ENCODE data around the gene ITPR1.

The ITPR1 gene

GRCh38 chr3:4600493-4600892 is 107.3 kb downstream of the ITPR1 start:
- Histone ChIP-seq H3K9ac (ENCODE audit: low read length) (no peak overlapping the region), H3K4me1 (ENCODE audit: insufficient read depth, low read length, severe bottlenecking) (no peaks in the 10 kb centered on the region), H3K9me3 (ENCODE audit: low read length) (no peaks in the 10 kb centered on the region; the same call in 1 of the 2 replicates), H3K4me2 (ENCODE audit: low read length) (no peak overlapping the region), H3K4me3 (ENCODE audit: low read depth, low read length, poor library complexity, severe bottlenecking) (no peak overlapping the region), H3F3A (ENCODE audit: insufficient read depth, low read length) (no peaks in the 10 kb centered on the region), H3K9me2 (ENCODE audit: low read depth, low read length) (no peaks in the 10 kb centered on the region), H3K27me3 (ENCODE audit: insufficient read depth, low read length) (no peaks in the 10 kb centered on the region), H3K27ac (ENCODE audit: low read depth, low read length, poor library complexity, severe bottlenecking) (no peak overlapping the region), H3K36me3 (ENCODE audit: insufficient read depth, low read length) (no peaks in the 10 kb centered on the region), H4K20me1 (ENCODE audit: insufficient read depth, low read length) (no peaks in the 10 kb centered on the region), H3K79me2 (ENCODE audit: insufficient read depth, low read length) (no peaks in the 10 kb centered on the region), H2AFZ (ENCODE audit: low read length) (no peak overlapping the region)
- TF ChIP-seq CTCF (IDR thresholded peaks at IDR 0.05; ENCODE audit: low read length) (no peak), EZH2 (IDR thresholded peaks at IDR 0.05; ENCODE audit: borderline replicate concordance, low read length) (no peak)

- TF ChIP-seq CTCF (IDR thresholded peaks at IDR 0.05; ENCODE audit: low read length) (no peak), EZH2 (IDR thresholded peaks at IDR 0.05; ENCODE audit: borderline replicate concordance, low read length) (no peak)
- Histone ChIP-seq H3K4me1 (ENCODE audit: insufficient read depth, low read length, severe bottlenecking) (no peaks in the 10 kb centered on the region), H3K79me2 (ENCODE audit: insufficient read depth, low read length) (no peaks in the 10 kb centered on the region)
Measured at GRCh38 chr3:4601892-4602291, 108.7 kb downstream of the ITPR1 start.

GRCh38 chr3:4604693-4605092 is 111.5 kb downstream of the ITPR1 start:
- Histone ChIP-seq H3K9me2 (ENCODE audit: low read depth, low read length) (no peaks in the 10 kb centered on the region), H3K27ac (ENCODE audit: low read depth, low read length, poor library complexity, severe bottlenecking) (no peak overlapping the region), H3K27me3 (ENCODE audit: insufficient read depth, low read length) (no peaks in the 10 kb centered on the region), H3K4me2 (ENCODE audit: low read length) (no peak overlapping the region), H3K79me2 (ENCODE audit: insufficient read depth, low read length) (no peaks in the 10 kb centered on the region), H3F3A (ENCODE audit: insufficient read depth, low read length) (no peaks in the 10 kb centered on the region), H3K4me1 (ENCODE audit: insufficient read depth, low read length, severe bottlenecking) (no peaks in the 10 kb centered on the region), H3K36me3 (ENCODE audit: insufficient read depth, low read length) (no peaks in the 10 kb centered on the region), H2AFZ (ENCODE audit: low read length) (no peak overlapping the region), H4K20me1 (ENCODE audit: insufficient read depth, low read length) (no peaks in the 10 kb centered on the region), H3K9me3 (ENCODE audit: low read length) (no peaks in the 10 kb centered on the region; the same call in 1 of the 2 replicates), H3K9ac (ENCODE audit: low read length) (no peak overlapping the region), H3K4me3 (ENCODE audit: low read depth, low read length, poor library complexity, severe bottlenecking) (no peak overlapping the region)
- no peak for TF ChIP-seq EZH2 (IDR thresholded peaks at IDR 0.05; ENCODE audit: borderline replicate concordance, low read length)
- TF ChIP-seq CTCF (IDR thresholded peaks at IDR 0.05; ENCODE audit: low read length), result no peak

More at GRCh38 chr3:4601892-4602291, 108.7 kb downstream of the ITPR1 start:
- Histone ChIP-seq H3K36me3 (ENCODE audit: insufficient read depth, low read length) (no peaks in the 10 kb centered on the region), H3K9ac (ENCODE audit: low read length) (no peak overlapping the region), H3F3A (ENCODE audit: insufficient read depth, low read length) (no peaks in the 10 kb centered on the region), H2AFZ (ENCODE audit: low read length) (no peak overlapping the region), H4K20me1 (ENCODE audit: insufficient read depth, low read length) (no peaks in the 10 kb centered on the region), H3K27ac (ENCODE audit: low read depth, low read length, poor library complexity, severe bottlenecking) (no peak overlapping the region), H3K4me3 (ENCODE audit: low read depth, low read length, poor library complexity, severe bottlenecking) (no peak overlapping the region), H3K27me3 (ENCODE audit: insufficient read depth, low read length) (no peaks in the 10 kb centered on the region), H3K4me2 (ENCODE audit: low read length) (no peak overlapping the region), H3K9me3 (ENCODE audit: low read length) (no peaks in the 10 kb centered on the region; the same call in 1 of the 2 replicates), H3K9me2 (ENCODE audit: low read depth, low read length) (no peaks in the 10 kb centered on the region)
